A549 (cell line): ENCODE results near the gene BCL2. TPM values are rescaled to one million over a fixed set of nuclear protein-coding genes. Genes with fewer than 3 reads are reported as not detected.

Experiments used
- ATAC-seq, 2 experiments: fragments of 200-7000 bp in 1 of 2; fragments of >200 bp in 1 of 2; cut with Nextera tagmentation in 1 of 2; cut with Tn5 transposase in 1 of 2; 3 replicates each; pipeline versions ENCODE4 v1.8.0 to v1.9.1; 2018 to 2020; ENCODE audit warnings: mild to moderate bottlenecking in 1 of 2, moderate library complexity in 1 of 2
- CTCF ChIA-PET: fragments of 300-600 bp; sonication (Branson Sonifier 250); formaldehyde crosslinking; extraction: SDS; loops from one replicate; lab custom pipeline; 2021; ENCODE audit warnings: antibody characterized with exemption, inconsistent platforms; lab: Yijun Ruan, JAX
- POLR2A ChIA-PET: fragments of 350-600 bp; formaldehyde crosslinking; extraction: SDS; loops from one replicate; lab custom pipeline; 2021; ENCODE audit warnings: antibody characterized with exemption, inconsistent platforms; lab: Yijun Ruan, JAX
- DNase-seq, 2 experiments: peaks; one replicate each; pipeline versions ENCODE4 v3.0.0 to v3.0.0-alpha.2; 2011 to 2016; ENCODE audit warnings: low read depth in 1 of 2, low spot score in 1 of 2
- FAIRE-seq: peaks from 2 replicates; lab custom pipeline; 2011; peaks lifted over from hg19 to GRCh38; lab: Jason Lieb, UNC
- H3K27ac ChIP-seq, 2 experiments: fragments of >200 bp; sonication (Bioruptor Twin); formaldehyde crosslinking; 3 replicates each; pipeline ENCODE4 v1.5.1; 2016 to 2017
- H3K4me1 ChIP-seq: fragments of >200 bp; sonication (Bioruptor Twin); formaldehyde crosslinking; 3 replicates; pipeline ENCODE4 v1.6.1; 2016
- H3K4me2 ChIP-seq: fragments of >200 bp; sonication (Bioruptor Twin); formaldehyde crosslinking; 3 replicates; pipeline ENCODE4 v1.6.1; 2016
- H3K4me3 ChIP-seq: fragments of >200 bp; sonication (Bioruptor Twin); formaldehyde crosslinking; 3 replicates; pipeline ENCODE4 v1.5.1; 2016
- H3K9me3 ChIP-seq: fragments of >200 bp; sonication (Bioruptor Twin); formaldehyde crosslinking; 3 replicates; pipeline ENCODE4 v1.6.1; 2016
- BCL3 ChIP-seq: fragments of >200 bp; sonication (Bioruptor Twin); formaldehyde crosslinking; IDR thresholded peaks from 3 replicates; pipeline ENCODE4 v1.6.1; 2016
- BHLHE40 ChIP-seq: IDR thresholded peaks from 2 replicates; pipeline ENCODE4 v1.6.1; 2012; ENCODE audit warnings: low read depth, low read length, inconsistent platforms
- CHD2 ChIP-seq: fragments of 150-350 bp; IDR thresholded peaks from 2 replicates; pipeline ENCODE4 v1.6.1; 2014; ENCODE audit warnings: low read length; ENCODE audit not compliant: partially characterized antibody
- EHF ChIP-seq: fragments of 250-450 bp; sonication (Bioruptor Pico); IDR thresholded peaks from 2 replicates; pipeline ENCODE4 v1.5.0; 2020; ENCODE audit warnings: mild to moderate bottlenecking
- EHMT2 ChIP-seq: fragments of 200-600 bp; sonication (generic); IDR thresholded peaks from 2 replicates; pipeline ENCODE4 v1.6.1; 2016; ENCODE audit warnings: antibody characterized with exemption, low read depth, mild to moderate bottlenecking, moderate library complexity
- FOSL2 ChIP-seq, 2 experiments: fragments of 450-650 bp in 1 of 2; fragments of >200 bp in 1 of 2; sonication (Bioruptor Twin) in 1 of 2; formaldehyde crosslinking; IDR thresholded peaks; 2 replicates each; pipeline versions ENCODE4 v1.5.0 to v1.6.1; 2016 to 2020; ENCODE audit warnings: mild to moderate bottlenecking in 1 of 2, moderate library complexity in 1 of 2
- FOXS1 ChIP-seq: fragments of 250-450 bp; sonication (Bioruptor Pico); IDR thresholded peaks from 2 replicates; pipeline ENCODE4 v1.5.0; 2020; ENCODE audit warnings: mild to moderate bottlenecking, moderate library complexity
- GATA3 ChIP-seq: IDR thresholded peaks from 2 replicates; pipeline ENCODE4 v1.6.1; 2012; ENCODE audit warnings: borderline replicate concordance
- HDAC2 ChIP-seq: fragments of 200-600 bp; sonication (generic); IDR thresholded peaks from 2 replicates; pipeline ENCODE4 v1.6.1; 2016
- HEYL ChIP-seq: fragments of 250-450 bp; sonication (Bioruptor Pico); IDR thresholded peaks from 2 replicates; pipeline ENCODE4 v1.8.0; 2021; ENCODE audit warnings: mild to moderate bottlenecking, moderate library complexity
- HOXA7 ChIP-seq: fragments of 250-450 bp; sonication (Bioruptor Pico); IDR thresholded peaks from 2 replicates; pipeline ENCODE4 v1.5.0; 2020; ENCODE audit warnings: mild to moderate bottlenecking, moderate library complexity
- HOXB5 ChIP-seq: fragments of 250-450 bp; sonication (Bioruptor Pico); IDR thresholded peaks from 2 replicates; pipeline ENCODE4 v1.5.0; 2020; ENCODE audit warnings: mild to moderate bottlenecking, moderate library complexity
- KDM1A ChIP-seq: fragments of 200-600 bp; sonication (generic); IDR thresholded peaks from 2 replicates; pipeline ENCODE4 v1.6.1; 2016; ENCODE audit warnings: low read depth, mild to moderate bottlenecking
- MAZ ChIP-seq: fragments of 150-350 bp; IDR thresholded peaks from 2 replicates; pipeline ENCODE4 v1.6.1; 2014; ENCODE audit warnings: antibody characterized with exemption, low read depth, low read length, borderline replicate concordance
- NPAS2 ChIP-seq: fragments of 250-450 bp; sonication (Bioruptor Pico); IDR thresholded peaks from 2 replicates; pipeline ENCODE4 v1.8.0; 2022; ENCODE audit warnings: mild to moderate bottlenecking, moderate library complexity, borderline replicate concordance
- PHF8 ChIP-seq: fragments of 200-600 bp; sonication (generic); IDR thresholded peaks from 2 replicates; pipeline ENCODE4 v1.6.1; 2016; ENCODE audit warnings: low read depth, mild to moderate bottlenecking, antibody characterized with exemption, moderate library complexity, borderline replicate concordance
- POLR2A ChIP-seq: IDR thresholded peaks from 2 replicates; pipeline ENCODE4 v1.6.1; 2012; ENCODE audit warnings: mild to moderate bottlenecking, low read length
- POLR2AphosphoS2 ChIP-seq: conservative IDR thresholded peaks from 2 replicates; pipeline ENCODE4 v1.6.1; 2012; ENCODE audit warnings: low read length, improper control_type of control experiment, inconsistent platforms
- RAD21 ChIP-seq, 2 experiments: fragments of >200 bp in 1 of 2; sonication (Bioruptor Twin) in 1 of 2; formaldehyde crosslinking in 1 of 2; IDR thresholded peaks in 1 of 2; conservative IDR thresholded peaks in 1 of 2; 2 replicates in 1 of 2; 3 replicates in 1 of 2; pipeline ENCODE4 v1.6.1; 2012 to 2018; ENCODE audit warnings: inconsistent platforms in 1 of 2
- RCOR1 ChIP-seq: fragments of 150-350 bp; IDR thresholded peaks from 2 replicates; pipeline ENCODE4 v1.6.1; 2014; ENCODE audit warnings: antibody characterized with exemption, low read length, low read depth
- REST ChIP-seq: fragments of 200-600 bp; sonication (generic); IDR thresholded peaks from 2 replicates; pipeline ENCODE4 v1.6.1; 2016; ENCODE audit warnings: antibody characterized with exemption, mild to moderate bottlenecking, moderate library complexity
- RFX5 ChIP-seq: fragments of 450-650 bp; IDR thresholded peaks from 2 replicates; pipeline ENCODE4 v1.7.1; 2014; ENCODE audit warnings: antibody characterized with exemption, mild to moderate bottlenecking, moderate library complexity
- SMC3 ChIP-seq: fragments of >200 bp; sonication (Bioruptor Twin); formaldehyde crosslinking; IDR thresholded peaks from 3 replicates; pipeline ENCODE4 v1.6.1; 2018; ENCODE audit warnings: inconsistent platforms
- TFCP2L1 ChIP-seq: fragments of 250-450 bp; sonication (Bioruptor Pico); IDR thresholded peaks from 2 replicates; pipeline ENCODE4 v1.5.0; 2021; ENCODE audit warnings: mild to moderate bottlenecking
- ZNF302 ChIP-seq: fragments of 250-450 bp; sonication (Bioruptor Pico); IDR thresholded peaks from 2 replicates; pipeline ENCODE4 v1.9.0; 2021; ENCODE audit warnings: inconsistent platforms, mild to moderate bottlenecking, moderate library complexity
- ZSCAN20 ChIP-seq: fragments of 250-450 bp; sonication (Bioruptor Pico); IDR thresholded peaks from 2 replicates; pipeline ENCODE4 v1.8.0; 2022; ENCODE audit warnings: mild to moderate bottlenecking, moderate library complexity
- WGBS: methylation state at CpG from one replicate; pipeline ENCODE4 v1.1.6; 2017; ENCODE audit errors: missing lambda C conversion rate; 5-methylcytosine and 5-hydroxymethylcytosine counted together
- polyA plus RNA-seq, 4 experiments: library from polyadenylated mRNA; depleted of rRNA in 3 of 4; stranded (reverse); fragments of >200 nt; fragmentation: RNase III in 1 of 4; extraction: RNeasy Plus Mini Kit Qiagen cat#74134 plus additional on column Dnase treatment in 1 of 4; gene quantifications; 2 replicates in 3 of 4; 3 replicates in 1 of 4; pipeline ENCODE4 v1.2.3, GENCODE V29; 2011 to 2017

Gene BCL2
- polyA plus RNA-seq, 2 of the 4 experiments (the other 2 are of a cell fraction) = 0.50 to 0.61 TPM

GRCh38 chr18:63085611-63086010, 234.0 kb downstream of the BCL2 start:
- no peak for FAIRE-seq
- CTCF ChIA-PET = no interaction called here
- no peak for ATAC-seq
- H3K4me1 ChIP-seq = no peaks in the 10 kb centered on the region
- H3K4me3 ChIP-seq = no peak overlapping the region
- WGBS = 26% methylated on average over 5 of the region's 5 CpGs
- POLR2A ChIA-PET = no interaction called here
- H3K4me2 ChIP-seq = no peak overlapping the region
- 0 out of 3 replicates have a peak, but pooled peaks cover 4% of the 10 kb centered on the region for H3K9me3 ChIP-seq
- DNase-seq = no peak
- TF ChIP-seq BHLHE40 (no peak), CHD2 (no peak), FOXS1 (CRISPR knock-in tag) (no peak), EHMT2 (no peak), NPAS2 (CRISPR knock-in tag) (no peak)
- H3K27ac ChIP-seq = no peak overlapping the region

- TF ChIP-seq REST = no peak
- no peak for TF ChIP-seq KDM1A
- TF ChIP-seq RFX5 = no peak
- no peak for TF ChIP-seq PHF8
- TF ChIP-seq HOXA7 (CRISPR knock-in tag) = no peak
- TF ChIP-seq RCOR1 = no peak
- no peak for TF ChIP-seq TFCP2L1 (CRISPR knock-in tag)
- no peak for TF ChIP-seq ZSCAN20 (CRISPR knock-in tag)
- TF ChIP-seq ZNF302 (CRISPR knock-in tag) = no peak
- TF ChIP-seq, all 56 proteins: peak for 0
- H3K27ac ChIP-seq = no peak overlapping the region
- DNase-seq (no peak), FAIRE-seq (no peak), ATAC-seq (no peak)
- peaks cover 10% of the 10 kb centered on the region; the same call in 1 of the 3 replicates for H3K9me3 ChIP-seq
- no peak overlapping the region for H3K4me3 ChIP-seq
- WGBS = 42% methylated on average over 7 of the region's 7 CpGs
- ChIA-PET POLR2A (no interaction called here), CTCF (no interaction called here)
- no peak overlapping the region for H3K4me2 ChIP-seq
- H3K4me1 ChIP-seq = no peaks in the 10 kb centered on the region
These were observed 235.3 kb downstream of the BCL2 start for GRCh38 chr18:63084219-63084618.

- H3K4me2 ChIP-seq = no peak overlapping the region
- ATAC-seq (no peak), FAIRE-seq (no peak), DNase-seq (no peak)
- WGBS = 33% methylated on average over 2 of the region's 2 CpGs
- peaks cover 12% of the 10 kb centered on the region; the same call in 1 of the 3 replicates for H3K9me3 ChIP-seq
- CTCF ChIA-PET = no interaction called here
- TF ChIP-seq SMC3 (no peak), POLR2AphosphoS2 (no peak), BCL3 (no peak), HEYL (CRISPR knock-in tag) (no peak), ZSCAN20 (CRISPR knock-in tag) (no peak), HOXB5 (CRISPR knock-in tag) (no peak), POLR2A (no peak), GATA3 (no peak), HDAC2 (no peak), MAZ (no peak), RCOR1 (no peak), RAD21 (conservative IDR thresholded peaks at IDR 0.05 in 1 of 2, IDR thresholded peaks at IDR 0.05 in 1 of 2) (no peak), EHF (CRISPR knock-in tag) (no peak), FOSL2 (IDR thresholded peaks at IDR 0.05) (no peak), FOSL2 (CRISPR knock-in tag; IDR thresholded peaks at IDR 0.05) (no peak)
- no peak overlapping the region for H3K4me3 ChIP-seq
- H3K27ac ChIP-seq = no peak overlapping the region
- POLR2A ChIA-PET = no interaction called here
- no peaks in the 10 kb centered on the region for H3K4me1 ChIP-seq
These were observed 236.0 kb downstream of the BCL2 start for GRCh38 chr18:63083555-63083954.
